Panc1 (cell line): Measurements from ENCODE around the gene DVL2. TPM values are rescaled to one million over a fixed set of nuclear protein-coding genes. Genes with fewer than 3 reads are reported as not detected.
A peak's percentile ranks its signal among the peaks of the same experiment; 100 is the strongest.

Source experiments
- ATAC-seq: fragments of 200-7000 bp; cut with Tn5 transposase; 2 replicates; pipeline ENCODE4 v1.9.1; 2020; ENCODE audit warnings: mild to moderate bottlenecking, moderate library complexity
- BruUV-seq: library from RNA; stranded (reverse); fragments of 400-500 nt; replicated peaks from 2 replicates; lab custom pipeline; 2021; lab: Mats Ljungman, UMichigan
- CTCF ChIA-PET: fragments of 300-600 bp; sonication (Branson Sonifier 250); formaldehyde crosslinking; loops from one replicate; lab custom pipeline; 2022; ENCODE audit warnings: antibody characterized with exemption; lab: Charles Lee
- POLR2A ChIA-PET: fragments of 300-600 bp; sonication (Branson Sonifier 250); formaldehyde crosslinking; loops from one replicate; lab custom pipeline; 2022; ENCODE audit warnings: antibody characterized with exemption; lab: Charles Lee
- DNase-seq: peaks from one replicate; pipeline ENCODE4 v3.0.0-alpha.2; 2010; ENCODE audit warnings: low read depth, low spot score
- H3K27ac ChIP-seq: 2 replicates; pipeline ENCODE4 v1.5.1; 2011; ENCODE audit warnings: mild to moderate bottlenecking, low read length, inconsistent platforms
- H3K27me3 ChIP-seq: fragments of 200-500 bp; sonication (Bioruptor generic); 2 replicates; pipeline ENCODE4 v1.6.0; 2014; ENCODE audit warnings: low read length, inconsistent platforms; ENCODE audit not compliant: control insufficient read depth, insufficient read depth
- H3K36me3 ChIP-seq: fragments of 200-500 bp; sonication (Bioruptor generic); 2 replicates; pipeline ENCODE4 v1.5.1; 2014; ENCODE audit warnings: inconsistent platforms, mild to moderate bottlenecking, low read length, moderate library complexity; ENCODE audit not compliant: control insufficient read depth, insufficient read depth
- H3K4me1 ChIP-seq: 2 replicates; pipeline ENCODE4 v1.5.1; 2011; ENCODE audit warnings: inconsistent platforms, mild to moderate bottlenecking, low read length, moderate library complexity; ENCODE audit not compliant: control insufficient read depth, insufficient read depth
- H3K4me3 ChIP-seq, 2 experiments: 2 replicates each; pipeline ENCODE4 v1.5.1; 2011 to 2012; ENCODE audit warnings: low read depth in 2 of 2, low read length in 2 of 2, mild to moderate bottlenecking in 2 of 2, inconsistent platforms in 1 of 2, moderate library complexity in 1 of 2
- H3K9me3 ChIP-seq: fragments of 200-500 bp; sonication (Bioruptor generic); 2 replicates; pipeline ENCODE4 v1.5.1; 2014; ENCODE audit warnings: low read depth, mild to moderate bottlenecking, inconsistent platforms, low read length, moderate library complexity; ENCODE audit not compliant: control insufficient read depth, insufficient read depth
- POLR2AphosphoS5 ChIP-seq: IDR thresholded peaks from 2 replicates; pipeline ENCODE4 v1.6.1; 2012; ENCODE audit warnings: mild to moderate bottlenecking, low read depth, low read length, moderate library complexity
- SIN3A ChIP-seq: IDR thresholded peaks from 2 replicates; pipeline ENCODE4 v1.6.1; 2012; ENCODE audit warnings: low read depth, mild to moderate bottlenecking, low read length, moderate library complexity, borderline replicate concordance; ENCODE audit not compliant: insufficient read depth
- TCF7L2 ChIP-seq: IDR thresholded peaks from 2 replicates; pipeline ENCODE4 v1.6.1; 2011; ENCODE audit warnings: mild to moderate bottlenecking, low read depth, low read length, inconsistent platforms
- in situ Hi-C: cut with HindIII; loops from 2 replicates; pipeline ENCODE4 v1.10.0; 2016; ENCODE audit warnings: low sequenced_read_pairs, low pct_unique_long_range_greater_than_20kb
- intact Hi-C: fragments of 100-400 bp; cut with micrococcal nuclease; formaldehyde crosslinking; loops from one replicate; pipeline ENCODE4 v1.10.0; 2022; ENCODE audit not compliant: unreplicated experiment
- total RNA-seq: library from RNA; stranded (reverse); gene quantifications from one replicate; pipeline ENCODE4 v1.2.1, GENCODE V29; 2021; ENCODE audit not compliant: unreplicated experiment
- TF ChIP-seq, protein P1 (sequence below), 2 experiments: IDR thresholded peaks; 2 replicates each; pipeline ENCODE4 v1.6.1; 2011 to 2012; ENCODE audit warnings: low read depth in 2 of 2, control low read depth in 1 of 2, low read length in 1 of 2, mild to moderate bottlenecking in 1 of 2, moderate library complexity in 1 of 2; ENCODE audit not compliant: insufficient read depth in 1 of 2
- TF ChIP-seq, protein P2 (sequence below): fragments of 450-650 bp; IDR thresholded peaks from 2 replicates; pipeline ENCODE4 v1.5.1; 2017; ENCODE audit warnings: mild to moderate bottlenecking

Gene DVL2
- total RNA-seq, 1 experiment from 2014 or later, result 84.2 TPM

DNA sequence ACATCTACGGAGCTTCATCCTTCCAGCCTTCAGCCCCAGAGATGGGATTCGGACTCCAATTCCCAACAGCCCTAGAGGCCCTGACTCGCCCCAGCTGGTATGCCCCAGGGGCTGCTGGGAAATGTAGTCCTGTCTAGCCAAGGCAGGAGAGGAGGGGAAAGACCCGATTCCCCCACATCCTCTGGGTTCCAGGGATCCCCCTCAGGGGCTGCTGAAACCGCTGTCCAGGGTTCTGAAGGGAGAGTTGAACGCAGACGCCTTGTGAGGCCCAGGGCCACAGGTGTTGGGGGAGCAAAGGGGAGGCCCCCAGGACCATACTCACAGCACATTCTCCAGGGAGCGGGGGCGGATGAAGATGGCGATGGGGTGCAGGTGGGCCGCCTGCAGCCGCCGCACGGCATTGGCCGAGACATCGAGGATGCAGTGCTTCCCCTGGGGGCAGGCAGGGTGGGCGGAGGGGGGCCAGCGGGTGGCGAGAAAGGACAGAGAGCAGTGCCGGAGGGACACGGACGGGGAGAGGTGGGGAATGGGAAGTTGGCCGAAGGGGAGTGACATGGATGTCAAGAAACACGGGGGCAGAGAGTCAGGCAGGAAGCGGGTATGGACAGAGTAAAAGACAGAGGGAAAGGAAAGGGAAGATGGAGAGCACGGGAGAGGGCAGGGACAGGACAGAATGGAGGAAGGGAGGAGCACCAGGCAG, 42.6 kb downstream of the DVL2 start:
- DNase-seq (no peak), ATAC-seq (peak; percentile 86)
- ChIA-PET CTCF (no interaction called here), POLR2A (no interaction called here)
- no peak for TF ChIP-seq POLR2AphosphoS5
- TF ChIP-seq, protein P1, sequence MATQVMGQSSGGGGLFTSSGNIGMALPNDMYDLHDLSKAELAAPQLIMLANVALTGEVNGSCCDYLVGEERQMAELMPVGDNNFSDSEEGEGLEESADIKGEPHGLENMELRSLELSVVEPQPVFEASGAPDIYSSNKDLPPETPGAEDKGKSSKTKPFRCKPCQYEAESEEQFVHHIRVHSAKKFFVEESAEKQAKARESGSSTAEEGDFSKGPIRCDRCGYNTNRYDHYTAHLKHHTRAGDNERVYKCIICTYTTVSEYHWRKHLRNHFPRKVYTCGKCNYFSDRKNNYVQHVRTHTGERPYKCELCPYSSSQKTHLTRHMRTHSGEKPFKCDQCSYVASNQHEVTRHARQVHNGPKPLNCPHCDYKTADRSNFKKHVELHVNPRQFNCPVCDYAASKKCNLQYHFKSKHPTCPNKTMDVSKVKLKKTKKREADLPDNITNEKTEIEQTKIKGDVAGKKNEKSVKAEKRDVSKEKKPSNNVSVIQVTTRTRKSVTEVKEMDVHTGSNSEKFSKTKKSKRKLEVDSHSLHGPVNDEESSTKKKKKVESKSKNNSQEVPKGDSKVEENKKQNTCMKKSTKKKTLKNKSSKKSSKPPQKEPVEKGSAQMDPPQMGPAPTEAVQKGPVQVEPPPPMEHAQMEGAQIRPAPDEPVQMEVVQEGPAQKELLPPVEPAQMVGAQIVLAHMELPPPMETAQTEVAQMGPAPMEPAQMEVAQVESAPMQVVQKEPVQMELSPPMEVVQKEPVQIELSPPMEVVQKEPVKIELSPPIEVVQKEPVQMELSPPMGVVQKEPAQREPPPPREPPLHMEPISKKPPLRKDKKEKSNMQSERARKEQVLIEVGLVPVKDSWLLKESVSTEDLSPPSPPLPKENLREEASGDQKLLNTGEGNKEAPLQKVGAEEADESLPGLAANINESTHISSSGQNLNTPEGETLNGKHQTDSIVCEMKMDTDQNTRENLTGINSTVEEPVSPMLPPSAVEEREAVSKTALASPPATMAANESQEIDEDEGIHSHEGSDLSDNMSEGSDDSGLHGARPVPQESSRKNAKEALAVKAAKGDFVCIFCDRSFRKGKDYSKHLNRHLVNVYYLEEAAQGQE (IDR thresholded peaks at IDR 0.05; ENCODE audit: insufficient read depth in 1 of 2, low read depth in 2 of 2, low read length in 1 of 2), result peak; percentile 70; a peak in 3 of 4 replicates
- TF ChIP-seq, protein P2, sequence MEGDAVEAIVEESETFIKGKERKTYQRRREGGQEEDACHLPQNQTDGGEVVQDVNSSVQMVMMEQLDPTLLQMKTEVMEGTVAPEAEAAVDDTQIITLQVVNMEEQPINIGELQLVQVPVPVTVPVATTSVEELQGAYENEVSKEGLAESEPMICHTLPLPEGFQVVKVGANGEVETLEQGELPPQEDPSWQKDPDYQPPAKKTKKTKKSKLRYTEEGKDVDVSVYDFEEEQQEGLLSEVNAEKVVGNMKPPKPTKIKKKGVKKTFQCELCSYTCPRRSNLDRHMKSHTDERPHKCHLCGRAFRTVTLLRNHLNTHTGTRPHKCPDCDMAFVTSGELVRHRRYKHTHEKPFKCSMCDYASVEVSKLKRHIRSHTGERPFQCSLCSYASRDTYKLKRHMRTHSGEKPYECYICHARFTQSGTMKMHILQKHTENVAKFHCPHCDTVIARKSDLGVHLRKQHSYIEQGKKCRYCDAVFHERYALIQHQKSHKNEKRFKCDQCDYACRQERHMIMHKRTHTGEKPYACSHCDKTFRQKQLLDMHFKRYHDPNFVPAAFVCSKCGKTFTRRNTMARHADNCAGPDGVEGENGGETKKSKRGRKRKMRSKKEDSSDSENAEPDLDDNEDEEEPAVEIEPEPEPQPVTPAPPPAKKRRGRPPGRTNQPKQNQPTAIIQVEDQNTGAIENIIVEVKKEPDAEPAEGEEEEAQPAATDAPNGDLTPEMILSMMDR, result no peak
- Histone ChIP-seq H3K4me1 (no peaks in the 10 kb centered on the region), H3K27ac (no peak overlapping the region), H3K9me3 (no peaks in the 10 kb centered on the region), H3K27me3 (no peaks in the 10 kb centered on the region), H3K36me3 (no peaks in the 10 kb centered on the region), H3K4me3 (no peak overlapping the region)
- intact Hi-C loops (no loop called here), in situ Hi-C loops (no loop called here)
- BruUV-seq, result no TSS peak

GRCh38 chr17:7191069-7191468, 43.2 kb downstream of the DVL2 start:
- H3K4me1 ChIP-seq, result no peaks in the 10 kb centered on the region
- CTCF ChIA-PET, result no interaction called here

More at GRCh38 chr17:7191069-7191468, 43.2 kb downstream of the DVL2 start:
- BruUV-seq, result no TSS peak
- no peaks in the 10 kb centered on the region for H3K9me3 ChIP-seq
- in situ Hi-C loops (no loop called here), intact Hi-C loops (no loop called here)
- H3K27ac ChIP-seq, result no peak overlapping the region
- no peak for TF ChIP-seq POLR2AphosphoS5
- TF ChIP-seq SIN3A, result no peak
- no peak for TF ChIP-seq TCF7L2
- TF ChIP-seq, protein P2, result no peak
- TF ChIP-seq, protein P1 (IDR thresholded peaks at IDR 0.05; ENCODE audit: insufficient read depth in 1 of 2, low read depth in 2 of 2, low read length in 1 of 2), result no peak
- ATAC-seq (no peak), DNase-seq (no peak)
- no peaks in the 10 kb centered on the region for H3K36me3 ChIP-seq
- no peak overlapping the region for H3K4me3 ChIP-seq
- H3K27me3 ChIP-seq, result no peaks in the 10 kb centered on the region
- POLR2A ChIA-PET, result no interaction called here
